Cerebellar nuclear complex (tissue), 1 donor: ENCODE measurements around the gene LDLRAD4.

Experiments
- DNase-seq, 2 experiments: peaks; one replicate each; lab custom pipeline; 2025; lab: John Stamatoyannopoulos, UW

LDLRAD4 gene

GRCh38 chr18:13309031-13309747 is 90.6 kb downstream of the LDLRAD4 start:
- DNase-seq = no peak

GRCh38 chr18:13309748-13310670 is 91.4 kb downstream of the LDLRAD4 start:
- DNase-seq = no peak

GRCh38 chr18:13311193-13311592 is 92.6 kb downstream of the LDLRAD4 start:
- no peak for DNase-seq

GRCh38 chr18:13312515-13312914 is 94.0 kb downstream of the LDLRAD4 start:
- DNase-seq = no peak

GRCh38 chr18:13313006-13313686 is 94.6 kb downstream of the LDLRAD4 start:
- DNase-seq = no peak

GRCh38 chr18:13315000-13315399 is 96.4 kb downstream of the LDLRAD4 start:
- DNase-seq = no peak

- no peak for DNase-seq
These were observed 97.5 kb downstream of the LDLRAD4 start for GRCh38 chr18:13316063-13316462.

GRCh38 chr18:13317801-13318200 is 99.2 kb downstream of the LDLRAD4 start:
- no peak for DNase-seq

- DNase-seq = no peak
These were observed 100.4 kb downstream of the LDLRAD4 start for GRCh38 chr18:13318731-13319501.

GRCh38 chr18:13319629-13320028 is 101.1 kb downstream of the LDLRAD4 start:
- DNase-seq = no peak

GRCh38 chr18:13320096-13320495 is 101.5 kb downstream of the LDLRAD4 start:
- no peak for DNase-seq

GRCh38 chr18:13320891-13321425 is 102.4 kb downstream of the LDLRAD4 start:
- no peak for DNase-seq

- no peak for DNase-seq
These were observed 103.4 kb downstream of the LDLRAD4 start for GRCh38 chr18:13321923-13322322.

GRCh38 chr18:13323186-13323585 is 104.6 kb downstream of the LDLRAD4 start:
- no peak for DNase-seq

- no peak for DNase-seq
These were observed 106.3 kb downstream of the LDLRAD4 start for GRCh38 chr18:13324880-13325279.

GRCh38 chr18:13328213-13328612 is 109.7 kb downstream of the LDLRAD4 start:
- DNase-seq = no peak

GRCh38 chr18:13330996-13331395 is 112.4 kb downstream of the LDLRAD4 start:
- DNase-seq = no peak

- DNase-seq = no peak
These were observed 113.3 kb downstream of the LDLRAD4 start for GRCh38 chr18:13331846-13332245.

GRCh38 chr18:13332874-13333273 is 114.3 kb downstream of the LDLRAD4 start:
- no peak for DNase-seq

GRCh38 chr18:13335903-13336302 is 117.3 kb downstream of the LDLRAD4 start:
- DNase-seq = no peak

- DNase-seq = no peak
These were observed 118.3 kb downstream of the LDLRAD4 start for GRCh38 chr18:13336841-13337240.
